HepG2 (cell line): ENCODE measurements around the gene FGD2. TPM values are rescaled to one million over a fixed set of nuclear protein-coding genes. Genes with fewer than 3 reads are reported as not detected.

Experiments used
- ATAC-seq: fragments of 200-7000 bp; cut with Tn5 transposase; 3 replicates; pipeline ENCODE4 v1.9.1; 2020; ENCODE audit warnings: mild to moderate bottlenecking, moderate library complexity
- BruUV-seq: library from RNA; stranded (reverse); fragments of 400-500 nt; replicated peaks from 2 replicates; lab custom pipeline; 2021; lab: Mats Ljungman, UMichigan
- CTCF ChIA-PET: fragments of 300-600 bp; formaldehyde crosslinking; extraction: SDS; loops from one replicate; lab custom pipeline; 2021; ENCODE audit warnings: low total read pairs, inconsistent platforms, low intra/inter-chr PET ratio; lab: Yijun Ruan, JAX
- POLR2A ChIA-PET: fragments of 350-600 bp; sonication (Branson Sonifier 250); formaldehyde crosslinking; loops from one replicate; lab custom pipeline; 2020; ENCODE audit warnings: antibody characterized with exemption, inconsistent platforms; lab: Yijun Ruan, JAX
- DNase-seq: peaks from one replicate; pipeline ENCODE4 v3.0.0-alpha.2; 2015; ENCODE audit warnings: low spot score
- FAIRE-seq: peaks from 3 replicates; lab custom pipeline; 2011; peaks lifted over from hg19 to GRCh38; lab: Jason Lieb, UNC
- H2AFZ ChIP-seq: one replicate; pipeline ENCODE4 v1.6.1; 2011; ENCODE audit warnings: low read length, inconsistent platforms
- H3K27ac ChIP-seq: fragments of 300-600 bp; 3 replicates; pipeline ENCODE4 v1.8.0; 2011; ENCODE audit warnings: mixed run types, mild to moderate bottlenecking, mixed read lengths, low read length, inconsistent platforms; ENCODE audit not compliant: insufficient read depth; ENCODE audit errors: extremely low read length
- H3K27me3 ChIP-seq, 2 experiments: fragments of 200-600 bp in 1 of 2; 2 replicates in 1 of 2; 3 replicates in 1 of 2; pipeline versions ENCODE4 v1.6.0 to v1.8.0; 2011; ENCODE audit warnings: low read length in 2 of 2, mild to moderate bottlenecking in 2 of 2, moderate library complexity in 2 of 2, inconsistent platforms in 1 of 2; ENCODE audit not compliant: insufficient read depth in 2 of 2, control insufficient read depth in 1 of 2
- H3K36me3 ChIP-seq, 2 experiments: fragments of 200-600 bp in 1 of 2; replicated peaks in 1 of 2; 2 replicates in 1 of 2; 3 replicates in 1 of 2; pipeline versions ENCODE4 v1.5.1 to v1.8.0; 2011; ENCODE audit warnings: low read length in 2 of 2, inconsistent platforms in 1 of 2; ENCODE audit not compliant: insufficient read depth in 2 of 2, control insufficient read depth in 1 of 2
- H3K4me1 ChIP-seq: 2 replicates; pipeline ENCODE4 v1.5.1; 2012; ENCODE audit warnings: low read length, inconsistent platforms; ENCODE audit not compliant: insufficient read depth
- H3K4me2 ChIP-seq: 2 replicates; pipeline ENCODE4 v1.6.0; 2011; ENCODE audit warnings: low read depth, low read length, inconsistent platforms
- H3K4me3 ChIP-seq, 3 experiments: fragments of 200-600 bp in 1 of 3; sonication (generic), shearing (Covaris generic) in 1 of 3; replicated peaks in 1 of 3; 2 replicates each; pipeline ENCODE4 v1.5.1; 2011 to 2016; ENCODE audit warnings: low read length in 3 of 3, inconsistent platforms in 2 of 3, low read depth in 2 of 3, mild to moderate bottlenecking in 2 of 3, control low read depth in 1 of 3, mixed read lengths in 1 of 3; ENCODE audit not compliant: insufficient read depth in 1 of 3
- H3K79me2 ChIP-seq: one replicate; pipeline ENCODE4 v1.6.1; 2011; ENCODE audit warnings: low read length, inconsistent platforms; ENCODE audit not compliant: insufficient read depth
- H3K9ac ChIP-seq: 2 replicates; pipeline ENCODE4 v1.6.0; 2011; ENCODE audit warnings: mild to moderate bottlenecking, low read depth, low read length, inconsistent platforms; ENCODE audit not compliant: insufficient read depth
- H3K9me3 ChIP-seq: 2 replicates; pipeline ENCODE4 v1.5.1; 2012; ENCODE audit warnings: mild to moderate bottlenecking, low read length
- H4K20me1 ChIP-seq: 2 replicates; pipeline ENCODE4 v1.6.0; 2011; ENCODE audit warnings: inconsistent platforms, mild to moderate bottlenecking, low read length, moderate library complexity; ENCODE audit not compliant: insufficient read depth
- FOSL2 ChIP-seq: sonication (generic); formaldehyde crosslinking; IDR thresholded peaks from 2 replicates; pipeline ENCODE4 v1.4.0; 2020; ENCODE audit warnings: missing genetic modification reagents
- MED1 ChIP-seq: sonication (generic); formaldehyde crosslinking; IDR thresholded peaks from 2 replicates; pipeline ENCODE4 v1.4.0; 2020; ENCODE audit warnings: missing genetic modification reagents
- MEIS1 ChIP-seq: sonication (generic); formaldehyde crosslinking; IDR thresholded peaks from 2 replicates; pipeline ENCODE4 v1.9.0; 2021; ENCODE audit warnings: mild to moderate bottlenecking, missing genetic modification reagents, moderate library complexity, borderline replicate concordance
- NFE2L2 ChIP-seq: fragments of 150-350 bp; IDR thresholded peaks from 2 replicates; pipeline ENCODE4 v1.6.1; 2014; ENCODE audit warnings: low read length
- SRSF9 ChIP-seq: fragments of 200-400 bp; formaldehyde crosslinking; IDR thresholded peaks from 2 replicates; pipeline ENCODE4 v1.6.1; 2018; ENCODE audit warnings: borderline replicate concordance, mild to moderate bottlenecking, low read depth, low read length; ENCODE audit not compliant: insufficient read depth, poor library complexity, severe bottlenecking
- TEAD3 ChIP-seq: optimal IDR thresholded peaks from 2 replicates; pipeline ENCODE3; 2016; ENCODE audit warnings: borderline replicate concordance
- ZNF138 ChIP-seq: sonication (generic); formaldehyde crosslinking; IDR thresholded peaks from 2 replicates; pipeline ENCODE4 v1.5.0; 2020; ENCODE audit warnings: mild to moderate bottlenecking, low read depth, missing genetic modification reagents
- ZNF230 ChIP-seq: sonication (generic); formaldehyde crosslinking; IDR thresholded peaks from 2 replicates; pipeline ENCODE4 v1.4.0; 2020; ENCODE audit warnings: mild to moderate bottlenecking, missing genetic modification reagents
- ZSCAN25 ChIP-seq: sonication (generic); formaldehyde crosslinking; IDR thresholded peaks from 2 replicates; pipeline ENCODE4 v1.8.0; 2022; ENCODE audit warnings: mild to moderate bottlenecking, missing genetic modification reagents
- WGBS: methylation state at CpG from one replicate; pipeline ENCODE4 v1.1.6; 2017; ENCODE audit warnings: low lambda C conversion rate; 5-methylcytosine and 5-hydroxymethylcytosine counted together
- in situ Hi-C: cut with HindIII; loops from 2 replicates; pipeline ENCODE4 v1.10.0; 2017; ENCODE audit warnings: low pct_unique_long_range_greater_than_20kb; ENCODE audit not compliant: extremely low pct_ligation_motif_present
- intact Hi-C: fragments of 100-400 bp; cut with micrococcal nuclease; formaldehyde crosslinking; loops from one replicate; pipeline ENCODE4 v1.10.0; 2022; ENCODE audit not compliant: unreplicated experiment
- polyA plus RNA-seq, 8 experiments: library from polyadenylated mRNA; depleted of rRNA in 3 of 8; stranded (reverse) in 7 of 8; unstranded in 1 of 8; fragments of >200 nt; fragmentation: Illumina TruSeq in 4 of 8; extraction: Trizol in 4 of 8; gene quantifications; 2 replicates each; pipeline versions ENCODE4 v1.2.1 to v1.2.3, GENCODE V29; 2011 to 2016; ENCODE audit warnings: low read depth in 4 of 8, missing spikeins in 1 of 8, mixed read lengths in 1 of 8; ENCODE audit not compliant: insufficient read depth in 1 of 8
- total RNA-seq, 5 experiments: library from RNA; depleted of rRNA; stranded (reverse); fragments of >200 nt; fragmentation: Illumina TruSeq; extraction: Trizol; gene quantifications; 2 replicates each; pipeline ENCODE4 v1.2.3, GENCODE V29; 2016; ENCODE audit warnings: low read depth in 1 of 5
- TF ChIP-seq, protein P1 (sequence below): sonication (generic); formaldehyde crosslinking; IDR thresholded peaks from 2 replicates; pipeline ENCODE4 v1.4.0; 2020; ENCODE audit warnings: mild to moderate bottlenecking, missing genetic modification reagents
- TF ChIP-seq, protein P2 (sequence below): IDR thresholded peaks from 2 replicates; pipeline ENCODE4 v1.6.1; 2012; ENCODE audit warnings: low read depth, low read length, improper control_type of control experiment
- TF ChIP-seq, protein P3 (sequence below): sonication (generic); formaldehyde crosslinking; IDR thresholded peaks from 2 replicates; pipeline ENCODE4 v1.4.0; 2020; ENCODE audit warnings: mild to moderate bottlenecking, missing genetic modification reagents
- TF ChIP-seq, protein P4 (sequence below): sonication (generic); formaldehyde crosslinking; IDR thresholded peaks from 2 replicates; pipeline ENCODE4 v1.5.0; 2020; ENCODE audit warnings: mild to moderate bottlenecking, low read depth, missing genetic modification reagents, borderline replicate concordance

FGD2 gene
- total and polyA plus RNA-seq, 2 of the 13 experiments (the other 11 are each of a cell fraction or from before 2014, with no cell fraction given), result not detected

DNA sequence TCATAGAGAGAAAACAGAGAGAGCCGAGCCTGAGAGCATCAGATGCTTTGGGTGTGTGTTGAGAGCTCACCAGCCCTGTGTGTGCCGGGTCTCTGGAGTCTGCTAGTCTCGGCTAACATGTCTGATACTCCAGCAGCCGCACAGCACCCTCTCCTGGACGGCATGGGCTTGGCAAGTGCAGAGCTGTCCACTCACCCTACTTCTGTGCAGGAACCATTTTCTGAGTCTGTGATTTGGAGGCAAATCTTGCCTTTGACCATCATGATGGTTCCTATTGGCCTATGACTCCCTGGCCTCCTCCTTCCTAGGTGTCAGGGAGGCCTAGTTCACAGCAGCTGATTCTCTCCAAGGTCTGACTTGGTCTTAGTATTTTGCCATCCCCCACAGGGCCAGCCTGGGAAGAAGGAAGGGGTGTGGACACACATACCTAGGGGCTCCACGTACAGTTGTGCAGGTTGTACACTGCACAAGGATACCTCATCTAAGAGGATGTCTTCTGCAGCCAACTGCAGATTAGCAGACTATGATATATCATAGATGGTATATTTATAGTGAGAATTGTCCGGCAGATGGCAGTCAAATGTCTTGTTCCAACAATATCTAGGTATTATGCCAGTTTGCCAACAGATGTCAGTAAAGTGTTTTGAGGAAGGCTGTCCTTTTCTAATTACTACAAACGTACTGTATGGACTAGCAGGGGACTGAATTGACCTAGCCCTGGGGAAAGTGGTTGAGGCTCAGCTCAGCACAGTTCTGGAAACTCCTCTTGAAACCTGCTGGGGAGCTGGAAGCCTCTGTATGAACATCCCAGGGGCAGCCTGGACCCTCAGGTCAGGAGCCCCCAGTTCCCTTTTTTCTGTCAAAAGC, 13.0 kb downstream of the FGD2 start (continued):
- TF ChIP-seq SRSF9, result no peak
- TF ChIP-seq, all 625 proteins: peak for 128

DNA sequence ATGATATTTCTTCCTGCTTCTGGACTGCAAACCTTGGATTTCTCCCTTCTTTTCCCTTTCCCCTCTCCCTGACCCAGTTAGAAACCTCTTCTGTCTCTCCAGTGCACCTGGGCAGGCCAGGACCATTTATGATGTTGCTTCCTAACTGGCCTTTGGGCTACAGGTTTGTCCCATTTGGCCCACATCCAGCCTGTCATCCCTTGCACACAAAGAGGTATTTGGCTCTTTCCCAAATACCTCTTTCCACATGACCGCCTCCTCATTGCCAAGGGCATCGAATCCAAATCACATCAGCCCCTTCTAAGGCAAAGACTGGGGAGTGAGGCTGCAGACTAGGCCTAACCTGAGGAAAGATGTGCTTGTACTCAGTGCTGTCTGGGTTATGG, 13.6 kb downstream of the FGD2 start:
- no peaks in the 10 kb centered on the region for H3K9me3 ChIP-seq
- no peak for ATAC-seq
- in situ Hi-C loops (loop anchor here (10.0 kb wide), 2 partner anchors 134 to 244 kb away; partner anchors contain the start of gene C6orf89), intact Hi-C loops (loop anchor here (2.0 to 5.0 kb wide), 2 partner anchors 33 to 42 kb away; no protein-coding TSS in a partner anchor)
- H3K27ac ChIP-seq, result no peak overlapping the region
- H3K27me3 ChIP-seq, result peaks cover under 1 to 9% of the 10 kb centered on the region in 2 experiments; a peak in 2 of 5 replicates
- H3K4me3 ChIP-seq, result no peak overlapping the region
- POLR2A ChIA-PET, result interaction anchor here (1.6 to 2.8 kb wide), 4 partner anchors 33 to 190 kb away, joined by 5 to 14 read pairs (median 10); partner anchors contain the start of genes C6orf89 and MTCH1
- WGBS, result 0% methylated on average over 2 of the region's 2 CpGs
- H3K4me1 ChIP-seq, result peaks cover 46% of the 10 kb centered on the region
- no peaks in the 10 kb centered on the region for H3K79me2 ChIP-seq
- H3K9ac ChIP-seq, result no peak overlapping the region
- DNase-seq, result peak; percentile 60
- CTCF ChIA-PET, result interaction anchor here (0.9 to 7.8 kb wide), 14 partner anchors 10 to 296 kb away, joined by 3 to 268 read pairs (median 6); partner anchors contain the start of genes C6orf89 and MTCH1
- BruUV-seq, result no TSS peak
- H2AFZ ChIP-seq, result no peak overlapping the region
- H3K36me3 ChIP-seq, result no peaks in the 10 kb centered on the region
- H3K4me2 ChIP-seq, result no peak overlapping the region
- no peak for FAIRE-seq
- TF ChIP-seq, protein P1, sequence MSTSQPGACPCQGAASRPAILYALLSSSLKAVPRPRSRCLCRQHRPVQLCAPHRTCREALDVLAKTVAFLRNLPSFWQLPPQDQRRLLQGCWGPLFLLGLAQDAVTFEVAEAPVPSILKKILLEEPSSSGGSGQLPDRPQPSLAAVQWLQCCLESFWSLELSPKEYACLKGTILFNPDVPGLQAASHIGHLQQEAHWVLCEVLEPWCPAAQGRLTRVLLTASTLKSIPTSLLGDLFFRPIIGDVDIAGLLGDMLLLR (CRISPR knock-in tag), result 0 out of 2 replicates have a peak, but pooled peaks have one; percentile 18
- TF ChIP-seq NFE2L2, result no peak
- TF ChIP-seq, protein P2, sequence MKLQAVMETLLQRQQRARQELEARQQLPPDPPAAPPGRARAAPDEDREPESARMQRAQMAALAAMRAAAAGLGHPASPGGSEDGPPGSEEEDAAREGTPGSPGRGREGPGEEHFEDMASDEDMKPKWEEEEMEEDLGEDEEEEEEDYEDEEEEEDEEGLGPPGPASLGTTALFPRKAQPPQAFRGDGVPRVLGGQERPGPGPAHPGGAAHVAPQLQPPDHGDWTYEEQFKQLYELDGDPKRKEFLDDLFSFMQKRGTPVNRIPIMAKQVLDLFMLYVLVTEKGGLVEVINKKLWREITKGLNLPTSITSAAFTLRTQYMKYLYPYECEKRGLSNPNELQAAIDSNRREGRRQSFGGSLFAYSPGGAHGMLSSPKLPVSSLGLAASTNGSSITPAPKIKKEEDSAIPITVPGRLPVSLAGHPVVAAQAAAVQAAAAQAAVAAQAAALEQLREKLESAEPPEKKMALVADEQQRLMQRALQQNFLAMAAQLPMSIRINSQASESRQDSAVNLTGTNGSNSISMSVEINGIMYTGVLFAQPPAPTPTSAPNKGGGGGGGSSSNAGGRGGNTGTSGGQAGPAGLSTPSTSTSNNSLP, result no peak
- peak; percentile 9; the same call in 1 of the 2 replicates for TF ChIP-seq FOSL2 (CRISPR knock-in tag)
- TF ChIP-seq, protein P3, sequence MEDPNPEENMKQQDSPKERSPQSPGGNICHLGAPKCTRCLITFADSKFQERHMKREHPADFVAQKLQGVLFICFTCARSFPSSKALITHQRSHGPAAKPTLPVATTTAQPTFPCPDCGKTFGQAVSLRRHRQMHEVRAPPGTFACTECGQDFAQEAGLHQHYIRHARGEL (CRISPR knock-in tag), result 0 out of 2 replicates have a peak, but pooled peaks have one; percentile 69
- TF ChIP-seq ZSCAN25, result peak; percentile 5; the same call in 1 of the 2 replicates
- TF ChIP-seq MED1 (CRISPR knock-in tag), result no peak
- 0 out of 2 replicates have a peak, but pooled peaks have one; percentile 6 for TF ChIP-seq ZNF230 (CRISPR knock-in tag)
- no peak for TF ChIP-seq ZNF138
- TF ChIP-seq, protein P4, sequence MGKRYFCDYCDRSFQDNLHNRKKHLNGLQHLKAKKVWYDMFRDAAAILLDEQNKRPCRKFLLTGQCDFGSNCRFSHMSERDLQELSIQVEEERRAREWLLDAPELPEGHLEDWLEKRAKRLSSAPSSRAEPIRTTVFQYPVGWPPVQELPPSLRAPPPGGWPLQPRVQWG, result no peak
- no peak for TF ChIP-seq MEIS1 (CRISPR knock-in tag)
- TF ChIP-seq TEAD3 (CRISPR knock-in tag), result peak; percentile 57
- no peaks in the 10 kb centered on the region for H4K20me1 ChIP-seq
